WTC11 (cell line): Measurements from ENCODE around the gene MOV10L1. TPM values are rescaled to one million over a fixed set of nuclear protein-coding genes. Genes with fewer than 3 reads are reported as not detected.

Experiments used
- ATAC-seq: fragments of 200-7000 bp; cut with Tn5 transposase; 2 replicates; pipeline ENCODE4 v1.10.0; 2021; ENCODE audit warnings: mild to moderate bottlenecking, moderate library complexity
- CTCF ChIA-PET: fragments of 300-600 bp; sonication (Branson Sonifier 250); formaldehyde crosslinking; loops from one replicate; lab custom pipeline; 2021; ENCODE audit warnings: antibody characterized with exemption; lab: Charles Lee
- POLR2A ChIA-PET: fragments of 350-600 bp; sonication (Branson Sonifier 250); formaldehyde crosslinking; loops from one replicate; lab custom pipeline; 2021; ENCODE audit warnings: antibody characterized with exemption; lab: Charles Lee
- DNase-seq: peaks from one replicate; pipeline ENCODE4 v3.0.0; 2021; ENCODE audit warnings: low spot score
- H3K27ac Mint-ChIP-seq: 2 replicates; pipeline ENCODE4 v1.8.0; 2021; ENCODE audit warnings: mixed read lengths
- H3K27me3 Mint-ChIP-seq: 2 replicates; pipeline ENCODE4 v1.8.0; 2021; ENCODE audit warnings: low read depth, mild to moderate bottlenecking, moderate library complexity, mixed read lengths
- H3K36me3 Mint-ChIP-seq: 2 replicates; pipeline ENCODE4 v1.8.0; 2021; ENCODE audit warnings: mixed read lengths
- H3K4me1 Mint-ChIP-seq: 2 replicates; pipeline ENCODE4 v1.8.0; 2022; ENCODE audit warnings: mixed read lengths
- H3K4me3 Mint-ChIP-seq: 2 replicates; pipeline ENCODE4 v1.8.0; 2021; ENCODE audit warnings: mild to moderate bottlenecking, moderate library complexity, mixed read lengths
- H3K9me3 Mint-ChIP-seq: 2 replicates; pipeline ENCODE4 v1.8.0; 2021; ENCODE audit warnings: mixed read lengths
- ARID4B ChIP-seq: sonication (generic); formaldehyde crosslinking; IDR thresholded peaks from 2 replicates; pipeline ENCODE4 v1.8.0; 2023; ENCODE audit warnings: missing genetic modification reagents, mild to moderate bottlenecking, borderline replicate concordance
- ATF3 ChIP-seq: sonication (generic); formaldehyde crosslinking; conservative IDR thresholded peaks from 2 replicates; pipeline ENCODE4 v1.8.1; 2022; ENCODE audit warnings: mild to moderate bottlenecking, missing genetic modification reagents
- CBFB ChIP-seq: sonication (generic); formaldehyde crosslinking; IDR thresholded peaks from 2 replicates; pipeline ENCODE4 v1.8.1; 2022; ENCODE audit warnings: mild to moderate bottlenecking, low read depth, missing genetic modification reagents
- CTCF ChIP-seq: fragments of 200-600 bp; IDR thresholded peaks from 2 replicates; pipeline ENCODE4 v1.8.0; 2022; ENCODE audit warnings: antibody characterized with exemption
- E2F4 ChIP-seq: sonication (generic); formaldehyde crosslinking; IDR thresholded peaks from 2 replicates; pipeline ENCODE4 v1.8.1; 2022; ENCODE audit warnings: low read depth, mild to moderate bottlenecking, moderate library complexity, missing genetic modification reagents, borderline replicate concordance
- ESRRA ChIP-seq: sonication (generic); formaldehyde crosslinking; IDR thresholded peaks from 2 replicates; pipeline ENCODE4 v1.8.1; 2022; ENCODE audit warnings: mild to moderate bottlenecking, missing genetic modification reagents, borderline replicate concordance
- FOXP1 ChIP-seq: sonication (generic); formaldehyde crosslinking; IDR thresholded peaks from 2 replicates; pipeline ENCODE4 v1.8.0; 2022; ENCODE audit warnings: missing genetic modification reagents, mild to moderate bottlenecking, moderate library complexity, borderline replicate concordance
- GRHL2 ChIP-seq: fragments of 250-450 bp; sonication (Bioruptor Pico); IDR thresholded peaks from 2 replicates; pipeline ENCODE4 v1.8.0; 2022; ENCODE audit warnings: mild to moderate bottlenecking, moderate library complexity; ENCODE audit not compliant: insufficient replicate concordance, severe bottlenecking
- GTF2I ChIP-seq: fragments of 250-450 bp; sonication (Bioruptor Pico); conservative IDR thresholded peaks from 2 replicates; pipeline ENCODE4 v1.4.0; 2021; ENCODE audit warnings: mild to moderate bottlenecking
- HMGA2 ChIP-seq: fragments of 250-450 bp; sonication (Bioruptor Pico); IDR thresholded peaks from 2 replicates; pipeline ENCODE4 v1.4.0; 2021; ENCODE audit warnings: mild to moderate bottlenecking, moderate library complexity
- HMGXB4 ChIP-seq: sonication (generic); formaldehyde crosslinking; IDR thresholded peaks from 2 replicates; pipeline ENCODE4 v1.8.1; 2023; ENCODE audit warnings: mild to moderate bottlenecking, moderate library complexity, missing genetic modification reagents
- MAX ChIP-seq: sonication (generic); formaldehyde crosslinking; IDR thresholded peaks from 2 replicates; pipeline ENCODE4 v1.8.0; 2022; ENCODE audit warnings: mild to moderate bottlenecking, missing genetic modification reagents
- PRDM15 ChIP-seq: sonication (generic); formaldehyde crosslinking; IDR thresholded peaks from 2 replicates; pipeline ENCODE4 v1.8.0; 2022; ENCODE audit warnings: missing genetic modification reagents
- TCF7 ChIP-seq: sonication (generic); formaldehyde crosslinking; IDR thresholded peaks from 2 replicates; pipeline ENCODE4 v1.8.0; 2022; ENCODE audit warnings: mild to moderate bottlenecking, low read depth, missing genetic modification reagents, moderate library complexity
- ZNF396 ChIP-seq: fragments of 250-450 bp; sonication (Bioruptor Pico); IDR thresholded peaks from 2 replicates; pipeline ENCODE4 v1.8.0; 2021; ENCODE audit warnings: mild to moderate bottlenecking, moderate library complexity, borderline replicate concordance
- ZNF532 ChIP-seq: fragments of 250-450 bp; sonication (Bioruptor Pico); IDR thresholded peaks from 2 replicates; pipeline ENCODE4 v1.9.0; 2021; ENCODE audit warnings: mild to moderate bottlenecking, borderline replicate concordance
- total RNA-seq: library from RNA; stranded (reverse); gene quantifications from 3 replicates; pipeline ENCODE4 v1.2.3, GENCODE V29; 2021

Gene MOV10L1
- total RNA-seq, 1 experiment from 2014 or later, result not detected

- Mint-ChIP-seq H3K4me3 (no peak overlapping the region), H3K4me1 (no peaks in the 10 kb centered on the region), H3K27ac (no peak overlapping the region), H3K9me3 (peaks cover 8% of the 10 kb centered on the region; the same call in 1 of the 2 replicates), H3K36me3 (no peaks in the 10 kb centered on the region), H3K27me3 (no peaks in the 10 kb centered on the region; the same call in 1 of the 2 replicates)
- POLR2A ChIA-PET, result no interaction called here
- DNase-seq, result no peak
- no peak for ATAC-seq
- TF ChIP-seq PRDM15 (CRISPR knock-in tag), result no peak
- TF ChIP-seq ATF3 (CRISPR knock-in tag), result no peak
- TF ChIP-seq ZNF396 (CRISPR knock-in tag), result no peak
- no peak for TF ChIP-seq CBFB
- no peak for TF ChIP-seq TCF7 (CRISPR knock-in tag)
- no peak for TF ChIP-seq GTF2I (CRISPR knock-in tag)
- TF ChIP-seq CTCF, result no peak
- no peak for TF ChIP-seq ZNF532
- no peak for TF ChIP-seq MAX
- TF ChIP-seq HMGXB4 (CRISPR knock-in tag), result no peak
- no peak for TF ChIP-seq ESRRA
- TF ChIP-seq ARID4B (CRISPR knock-in tag), result no peak
- TF ChIP-seq GRHL2 (CRISPR knock-in tag), result no peak
- no peak for TF ChIP-seq E2F4 (CRISPR knock-in tag)
- TF ChIP-seq FOXP1, result no peak
- no peak for TF ChIP-seq HMGA2
- CTCF ChIA-PET, result interaction anchor here (1.1 kb wide), 1 partner anchor 59 kb away, joined by 3 read pairs; no protein-coding TSS in a partner anchor
These were observed 28.3 kb downstream of the MOV10L1 start for GRCh38 chr22:50118129-50118528.
